ENCODE data around the gene CD58.

CD58 gene

GRCh38 chr1:116538544-116538943, 32.3 kb downstream of the CD58 start:
- peak in 1 of 2 donors; percentile 31 for DNase-seq

- no peak for DNase-seq
Observed at GRCh38 chr1:116537898-116538297, 32.9 kb downstream of the CD58 start.

GRCh38 chr1:116537040-116537831, 33.6 kb downstream of the CD58 start:
- peak in 1 of 2 donors; percentile 73 for DNase-seq

- no peak for DNase-seq
Observed at GRCh38 chr1:116534014-116534739, 36.6 kb downstream of the CD58 start.

GRCh38 chr1:116533429-116533820, 37.4 kb downstream of the CD58 start:
- DNase-seq: no peak

GRCh38 chr1:116532671-116533428, 38.0 kb downstream of the CD58 start:
- no peak for DNase-seq

GRCh38 chr1:116531917-116532316, 38.9 kb downstream of the CD58 start:
- DNase-seq: no peak

GRCh38 chr1:116529681-116530080, 41.1 kb downstream of the CD58 start:
- DNase-seq: no peak

GRCh38 chr1:116529199-116529631, 41.6 kb downstream of the CD58 start:
- DNase-seq: no peak

- DNase-seq: no peak
Observed at GRCh38 chr1:116528329-116529083, 42.3 kb downstream of the CD58 start.

GRCh38 chr1:116525440-116525839, 45.4 kb downstream of the CD58 start:
- no peak for DNase-seq

GRCh38 chr1:116521186-116521585, 49.6 kb downstream of the CD58 start:
- no peak for DNase-seq

- DNase-seq: no peak
Observed at GRCh38 chr1:116518400-116518799, 52.4 kb downstream of the CD58 start.

GRCh38 chr1:116516631-116517030, 54.2 kb downstream of the CD58 start:
- DNase-seq: no peak

GRCh38 chr1:116515702-116516101, 55.1 kb downstream of the CD58 start:
- DNase-seq: peak; percentile 39 to 43

- DNase-seq: peak; percentile 71 to 79
Observed at GRCh38 chr1:116514708-116515525, 55.9 kb downstream of the CD58 start.

GRCh38 chr1:116513956-116514355, 56.9 kb downstream of the CD58 start:
- no peak for DNase-seq

GRCh38 chr1:116511459-116512019, 59.3 kb downstream of the CD58 start:
- no peak for DNase-seq

- no peak for DNase-seq
Observed at GRCh38 chr1:116510361-116510760, 60.5 kb downstream of the CD58 start.

GRCh38 chr1:116508984-116509980, 61.5 kb downstream of the CD58 start:
- peak; percentile 20 to 67 for DNase-seq

All from CD4-positive, alpha-beta T cell treated with Interleukin-1 beta for 1 hour (primary cell).